Panc1 (cell line): Measurements from ENCODE around the gene SH3TC1. TPM values are rescaled to one million over a fixed set of nuclear protein-coding genes. Genes with fewer than 3 reads are reported as not detected.

ENCODE experiments used
- ATAC-seq: fragments of 200-7000 bp; cut with Tn5 transposase; 2 replicates; pipeline ENCODE4 v1.9.1; 2020; ENCODE audit warnings: mild to moderate bottlenecking, moderate library complexity
- BruUV-seq: library from RNA; stranded (reverse); fragments of 400-500 nt; replicated peaks from 2 replicates; lab custom pipeline; 2021; lab: Mats Ljungman, UMichigan
- CTCF ChIA-PET: fragments of 300-600 bp; sonication (Branson Sonifier 250); formaldehyde crosslinking; loops from one replicate; lab custom pipeline; 2022; ENCODE audit warnings: antibody characterized with exemption; lab: Charles Lee
- POLR2A ChIA-PET: fragments of 300-600 bp; sonication (Branson Sonifier 250); formaldehyde crosslinking; loops from one replicate; lab custom pipeline; 2022; ENCODE audit warnings: antibody characterized with exemption; lab: Charles Lee
- DNase-seq: peaks from one replicate; pipeline ENCODE4 v3.0.0-alpha.2; 2010; ENCODE audit warnings: low read depth, low spot score
- H3K27ac ChIP-seq: 2 replicates; pipeline ENCODE4 v1.5.1; 2011; ENCODE audit warnings: mild to moderate bottlenecking, low read length, inconsistent platforms
- H3K27me3 ChIP-seq: fragments of 200-500 bp; sonication (Bioruptor generic); 2 replicates; pipeline ENCODE4 v1.6.0; 2014; ENCODE audit warnings: low read length, inconsistent platforms; ENCODE audit not compliant: control insufficient read depth, insufficient read depth
- H3K36me3 ChIP-seq: fragments of 200-500 bp; sonication (Bioruptor generic); 2 replicates; pipeline ENCODE4 v1.5.1; 2014; ENCODE audit warnings: inconsistent platforms, mild to moderate bottlenecking, low read length, moderate library complexity; ENCODE audit not compliant: control insufficient read depth, insufficient read depth
- H3K4me1 ChIP-seq: 2 replicates; pipeline ENCODE4 v1.5.1; 2011; ENCODE audit warnings: inconsistent platforms, mild to moderate bottlenecking, low read length, moderate library complexity; ENCODE audit not compliant: control insufficient read depth, insufficient read depth
- H3K4me3 ChIP-seq, 2 experiments: 2 replicates each; pipeline ENCODE4 v1.5.1; 2011 to 2012; ENCODE audit warnings: low read depth in 2 of 2, low read length in 2 of 2, mild to moderate bottlenecking in 2 of 2, inconsistent platforms in 1 of 2, moderate library complexity in 1 of 2
- H3K9me3 ChIP-seq: fragments of 200-500 bp; sonication (Bioruptor generic); 2 replicates; pipeline ENCODE4 v1.5.1; 2014; ENCODE audit warnings: low read depth, mild to moderate bottlenecking, inconsistent platforms, low read length, moderate library complexity; ENCODE audit not compliant: control insufficient read depth, insufficient read depth
- CTCF ChIP-seq: fragments of 450-650 bp; IDR thresholded peaks from 2 replicates; pipeline ENCODE4 v1.5.1; 2017; ENCODE audit warnings: mild to moderate bottlenecking
- POLR2AphosphoS5 ChIP-seq: IDR thresholded peaks from 2 replicates; pipeline ENCODE4 v1.6.1; 2012; ENCODE audit warnings: mild to moderate bottlenecking, low read depth, low read length, moderate library complexity
- SIN3A ChIP-seq: IDR thresholded peaks from 2 replicates; pipeline ENCODE4 v1.6.1; 2012; ENCODE audit warnings: low read depth, mild to moderate bottlenecking, low read length, moderate library complexity, borderline replicate concordance; ENCODE audit not compliant: insufficient read depth
- TCF7L2 ChIP-seq: IDR thresholded peaks from 2 replicates; pipeline ENCODE4 v1.6.1; 2011; ENCODE audit warnings: mild to moderate bottlenecking, low read depth, low read length, inconsistent platforms
- in situ Hi-C: cut with HindIII; loops from 2 replicates; pipeline ENCODE4 v1.10.0; 2016; ENCODE audit warnings: low sequenced_read_pairs, low pct_unique_long_range_greater_than_20kb
- intact Hi-C: fragments of 100-400 bp; cut with micrococcal nuclease; formaldehyde crosslinking; loops from one replicate; pipeline ENCODE4 v1.10.0; 2022; ENCODE audit not compliant: unreplicated experiment
- total RNA-seq: library from RNA; stranded (reverse); gene quantifications from one replicate; pipeline ENCODE4 v1.2.1, GENCODE V29; 2021; ENCODE audit not compliant: unreplicated experiment
- TF ChIP-seq, protein P1 (sequence below), 2 experiments: IDR thresholded peaks; 2 replicates each; pipeline ENCODE4 v1.6.1; 2011 to 2012; ENCODE audit warnings: low read depth in 2 of 2, control low read depth in 1 of 2, low read length in 1 of 2, mild to moderate bottlenecking in 1 of 2, moderate library complexity in 1 of 2; ENCODE audit not compliant: insufficient read depth in 1 of 2

The SH3TC1 gene
- total RNA-seq, 1 experiment from 2014 or later: 4.5 TPM

- no peak for ATAC-seq
- H3K27ac ChIP-seq: no peak overlapping the region
- no peak for TF ChIP-seq POLR2AphosphoS5
- no peak for TF ChIP-seq TCF7L2
- no peak for TF ChIP-seq CTCF
- TF ChIP-seq SIN3A: no peak
- intact Hi-C loops: no loop called here
- peaks cover 4% of the 10 kb centered on the region; the same call in 1 of the 2 replicates for H3K4me1 ChIP-seq
- CTCF ChIA-PET: no interaction called here
- DNase-seq: no peak
- no peaks in the 10 kb centered on the region for H3K36me3 ChIP-seq
- in situ Hi-C loops: no loop called here
- POLR2A ChIA-PET: no interaction called here
- no peaks in the 10 kb centered on the region; the same call in 1 of the 2 replicates for H3K27me3 ChIP-seq
- no peaks in the 10 kb centered on the region for H3K9me3 ChIP-seq
- no peak overlapping the region for H3K4me3 ChIP-seq
- BruUV-seq: no TSS peak
Observed at GRCh38 chr4:8274066-8274652, 75.1 kb downstream of the SH3TC1 start.

DNA sequence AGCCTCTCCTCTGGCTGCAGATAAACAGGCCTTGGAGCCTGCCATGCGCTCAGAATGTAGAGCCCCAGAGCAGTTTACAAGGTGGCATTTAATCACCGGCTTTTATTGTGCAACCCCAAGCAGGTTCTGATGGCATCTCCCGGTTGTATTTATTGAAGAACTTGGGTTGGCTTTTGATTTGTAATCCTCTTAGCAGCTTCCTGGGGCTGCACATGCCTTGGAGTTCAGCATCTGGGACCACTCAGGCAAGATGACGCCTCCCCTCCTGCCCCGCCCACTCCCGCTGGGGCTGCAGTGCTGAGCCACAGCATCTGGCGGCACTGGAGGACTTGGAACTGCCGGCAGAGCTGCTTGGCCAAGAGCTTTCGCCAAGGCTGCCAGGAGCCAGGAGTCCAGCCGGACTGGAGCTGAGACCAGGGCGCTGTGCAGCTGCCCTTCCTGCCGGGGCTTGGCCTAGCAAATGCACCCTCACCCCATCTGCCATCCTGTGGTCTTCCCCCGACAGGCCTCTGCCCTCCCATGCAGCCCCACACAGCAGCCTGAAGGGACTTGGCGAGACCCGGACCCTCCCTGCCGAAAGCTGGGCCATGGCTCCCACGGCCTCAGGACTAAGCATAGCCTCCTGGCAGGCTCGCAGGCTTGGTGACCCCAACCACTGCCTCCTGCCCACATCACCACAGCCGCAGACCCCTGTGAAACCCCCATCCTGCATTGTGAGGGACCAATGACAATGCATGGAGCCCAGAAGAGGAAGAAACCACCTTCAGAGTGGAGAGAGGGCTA lies 75.9 kb downstream of the SH3TC1 start:
- Histone ChIP-seq H3K36me3 (no peaks in the 10 kb centered on the region), H3K9me3 (no peaks in the 10 kb centered on the region), H3K4me3 (no peak overlapping the region), H3K27ac (no peak overlapping the region), H3K4me1 (peaks cover 4% of the 10 kb centered on the region; the same call in 1 of the 2 replicates), H3K27me3 (no peaks in the 10 kb centered on the region; the same call in 1 of the 2 replicates)
- no peak for DNase-seq
- TF ChIP-seq SIN3A (no peak), TCF7L2 (no peak), POLR2AphosphoS5 (no peak), CTCF (no peak)
- TF ChIP-seq, protein P1, sequence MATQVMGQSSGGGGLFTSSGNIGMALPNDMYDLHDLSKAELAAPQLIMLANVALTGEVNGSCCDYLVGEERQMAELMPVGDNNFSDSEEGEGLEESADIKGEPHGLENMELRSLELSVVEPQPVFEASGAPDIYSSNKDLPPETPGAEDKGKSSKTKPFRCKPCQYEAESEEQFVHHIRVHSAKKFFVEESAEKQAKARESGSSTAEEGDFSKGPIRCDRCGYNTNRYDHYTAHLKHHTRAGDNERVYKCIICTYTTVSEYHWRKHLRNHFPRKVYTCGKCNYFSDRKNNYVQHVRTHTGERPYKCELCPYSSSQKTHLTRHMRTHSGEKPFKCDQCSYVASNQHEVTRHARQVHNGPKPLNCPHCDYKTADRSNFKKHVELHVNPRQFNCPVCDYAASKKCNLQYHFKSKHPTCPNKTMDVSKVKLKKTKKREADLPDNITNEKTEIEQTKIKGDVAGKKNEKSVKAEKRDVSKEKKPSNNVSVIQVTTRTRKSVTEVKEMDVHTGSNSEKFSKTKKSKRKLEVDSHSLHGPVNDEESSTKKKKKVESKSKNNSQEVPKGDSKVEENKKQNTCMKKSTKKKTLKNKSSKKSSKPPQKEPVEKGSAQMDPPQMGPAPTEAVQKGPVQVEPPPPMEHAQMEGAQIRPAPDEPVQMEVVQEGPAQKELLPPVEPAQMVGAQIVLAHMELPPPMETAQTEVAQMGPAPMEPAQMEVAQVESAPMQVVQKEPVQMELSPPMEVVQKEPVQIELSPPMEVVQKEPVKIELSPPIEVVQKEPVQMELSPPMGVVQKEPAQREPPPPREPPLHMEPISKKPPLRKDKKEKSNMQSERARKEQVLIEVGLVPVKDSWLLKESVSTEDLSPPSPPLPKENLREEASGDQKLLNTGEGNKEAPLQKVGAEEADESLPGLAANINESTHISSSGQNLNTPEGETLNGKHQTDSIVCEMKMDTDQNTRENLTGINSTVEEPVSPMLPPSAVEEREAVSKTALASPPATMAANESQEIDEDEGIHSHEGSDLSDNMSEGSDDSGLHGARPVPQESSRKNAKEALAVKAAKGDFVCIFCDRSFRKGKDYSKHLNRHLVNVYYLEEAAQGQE (IDR thresholded peaks at IDR 0.05; ENCODE audit: insufficient read depth in 1 of 2, low read depth in 2 of 2, low read length in 1 of 2): no peak
- BruUV-seq: no TSS peak
- in situ Hi-C loops: no loop called here
- CTCF ChIA-PET: no interaction called here
- intact Hi-C loops: no loop called here
- no peak for ATAC-seq
- POLR2A ChIA-PET: no interaction called here
